ENCODE measurements around the gene MTMR3. TPM values are rescaled to one million over a fixed set of nuclear protein-coding genes. Genes with fewer than 3 reads are reported as not detected.

The MTMR3 gene
- total and polyA plus RNA-seq, 9 donors = 21.4 to 66.2 (median 47.8) TPM

- peaks cover 2% of the 10 kb centered on the region for H3K4me1 ChIP-seq (ENCODE audit: insufficient read depth)
- no peaks in the 10 kb centered on the region for H3K27me3 ChIP-seq
- H3K36me3 ChIP-seq = no peaks in the 10 kb centered on the region
- H3K27ac ChIP-seq = peak within 1 kb of the TSS in 1 of 2 donors; percentile 64
- peak; percentile 97 to 99 (median 98) for DNase-seq
- TF ChIP-seq EP300 (IDR thresholded peaks at IDR 0.05) (no peak), POLR2A (IDR thresholded peaks at IDR 0.05) (peak; percentile 38)
- intact Hi-C loops (cut with DNase I) = no loop called here
- WGBS, 3 donors = 0 to 1% (median 0%) methylated on average over 51 to 54 of the region's 54 CpGs
- H3K4me3 ChIP-seq = peak within 1 kb of the TSS; percentile 66
- H3K9me3 ChIP-seq = no peaks in the 10 kb centered on the region
These were observed 45.0 kb upstream of the MTMR3 start, which contains the start of gene ASCC2 for GRCh38 chr22:29837741-29838598. ASCC2 (minus strand) TSS chr22:29838274; CDS start chr22:29832325, 5,949 bp downstream.

- Histone ChIP-seq H3K4me1 (ENCODE audit: insufficient read depth) (peaks cover 2% of the 10 kb centered on the region), H3K27me3 (no peaks in the 10 kb centered on the region), H3K4me3 (peak overlapping the region; percentile 66), H3K9me3 (no peaks in the 10 kb centered on the region), H3K27ac (peak overlapping the region in 1 of 2 donors; percentile 64), H3K36me3 (no peaks in the 10 kb centered on the region)
- TF ChIP-seq EP300 (IDR thresholded peaks at IDR 0.05) (no peak), CTCF (IDR thresholded peaks at IDR 0.05) (no peak), POLR2A (IDR thresholded peaks at IDR 0.05) (no peak)
- WGBS, 3 donors = 14 to 18% (median 16%) methylated on average over 5 of the region's 5 CpGs
- intact Hi-C loops (cut with DNase I) = no loop called here
- DNase-seq = no peak
These were observed 44.4 kb upstream of the MTMR3 start for GRCh38 chr22:29838599-29838956.

GRCh38 chr22:29839039-29839438 lies 43.9 kb upstream of the MTMR3 start:
- WGBS, 3 donors = 70 to 94% (median 79%) methylated on average over 1 of the region's 1 CpG
- no peak overlapping the region for H3K27ac ChIP-seq
- intact Hi-C loops (cut with DNase I) = no loop called here
- DNase-seq = no peak
- H3K36me3 ChIP-seq = no peaks in the 10 kb centered on the region
- H3K9me3 ChIP-seq = no peaks in the 10 kb centered on the region
- H3K27me3 ChIP-seq = no peaks in the 10 kb centered on the region
- H3K4me3 ChIP-seq = no peak overlapping the region
- H3K4me1 ChIP-seq (ENCODE audit: insufficient read depth) = peaks cover 2% of the 10 kb centered on the region
- TF ChIP-seq POLR2A (IDR thresholded peaks at IDR 0.05) (no peak), CTCF (IDR thresholded peaks at IDR 0.05) (no peak), EP300 (IDR thresholded peaks at IDR 0.05) (no peak)

GRCh38 chr22:29840498-29840897 lies 42.5 kb upstream of the MTMR3 start:
- no peak overlapping the region for H3K27ac ChIP-seq
- no peaks in the 10 kb centered on the region for H3K27me3 ChIP-seq
- no peaks in the 10 kb centered on the region for H3K36me3 ChIP-seq
- H3K4me3 ChIP-seq = no peak overlapping the region
- intact Hi-C loops (cut with DNase I) = no loop called here
- peaks cover 2% of the 10 kb centered on the region for H3K4me1 ChIP-seq (ENCODE audit: insufficient read depth)
- DNase-seq = no peak
- TF ChIP-seq POLR2A (IDR thresholded peaks at IDR 0.05) (no peak), CTCF (IDR thresholded peaks at IDR 0.05) (no peak), EP300 (IDR thresholded peaks at IDR 0.05) (no peak)
- H3K9me3 ChIP-seq = no peaks in the 10 kb centered on the region

GRCh38 chr22:29842172-29842571 lies 40.8 kb upstream of the MTMR3 start:
- Histone ChIP-seq H3K27me3 (no peaks in the 10 kb centered on the region), H3K27ac (no peak overlapping the region), H3K36me3 (no peaks in the 10 kb centered on the region), H3K4me3 (no peak overlapping the region), H3K4me1 (ENCODE audit: insufficient read depth) (peaks cover 2% of the 10 kb centered on the region), H3K9me3 (no peaks in the 10 kb centered on the region)
- intact Hi-C loops (cut with DNase I) = no loop called here
- no peak for DNase-seq
- 72 to 79% (median 75%) methylated on average over 2 of the region's 2 CpGs for WGBS, 3 donors
- TF ChIP-seq CTCF (IDR thresholded peaks at IDR 0.05) (no peak), POLR2A (IDR thresholded peaks at IDR 0.05) (no peak), EP300 (IDR thresholded peaks at IDR 0.05) (no peak)
